GM19025 (cell line): ENCODE data around the gene PDE7B.

Source experiments
- ATAC-seq: cut with Tn5 transposase; IDR thresholded peaks from one replicate; pipeline ENCODE4 v1.9.1; 2021; ENCODE audit warnings: mild to moderate bottlenecking, low read depth, moderate library complexity; ENCODE audit not compliant: unreplicated experiment

Gene PDE7B

GRCh38 chr6:136059308-136059707 is 207.8 kb downstream of the PDE7B start:
- no peak for ATAC-seq

DNA sequence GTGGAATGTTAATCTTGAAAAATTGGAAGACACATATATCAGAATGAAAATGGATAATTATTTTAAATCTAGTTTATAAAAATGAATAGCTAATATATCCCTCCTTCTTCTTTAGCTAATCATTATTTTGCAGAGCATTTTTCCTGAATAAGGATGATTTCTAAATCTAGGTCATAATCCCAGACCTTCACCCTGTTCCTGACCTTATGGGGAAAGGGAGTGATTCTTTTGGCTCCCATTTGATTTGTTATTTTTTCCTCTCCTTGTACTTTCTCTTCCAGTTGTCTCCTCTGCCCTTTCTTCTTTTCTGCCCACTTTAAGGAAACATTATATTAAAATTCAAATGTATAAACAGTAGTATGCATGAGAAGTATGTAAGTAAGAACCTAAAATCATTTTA is 208.6 kb downstream of the PDE7B start:
- ATAC-seq, result no peak

GRCh38 chr6:136060759-136061158 is 209.3 kb downstream of the PDE7B start:
- no peak for ATAC-seq

GRCh38 chr6:136061701-136062100 is 210.2 kb downstream of the PDE7B start:
- no peak for ATAC-seq

DNA sequence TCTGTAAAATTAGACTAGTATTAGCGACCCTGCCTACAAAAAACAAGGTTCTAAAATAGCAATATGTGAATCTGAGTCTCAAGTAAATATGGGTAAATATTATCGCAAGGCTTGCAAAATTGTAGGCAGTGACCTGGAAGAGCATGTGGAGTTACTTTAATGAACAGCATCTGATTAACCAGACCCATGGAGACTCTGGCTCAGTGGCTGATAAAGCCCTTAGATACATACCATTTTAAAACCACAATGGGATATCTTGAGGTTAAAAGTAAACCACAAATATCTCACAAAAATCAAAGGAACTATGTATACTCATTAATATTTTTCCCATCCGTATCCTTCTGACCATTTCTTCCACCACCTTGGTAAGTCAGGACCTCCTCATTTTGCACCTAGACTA is 211.6 kb downstream of the PDE7B start:
- ATAC-seq, result no peak

- no peak for ATAC-seq
Observed at GRCh38 chr6:136066005-136066404, 214.5 kb downstream of the PDE7B start.

DNA sequence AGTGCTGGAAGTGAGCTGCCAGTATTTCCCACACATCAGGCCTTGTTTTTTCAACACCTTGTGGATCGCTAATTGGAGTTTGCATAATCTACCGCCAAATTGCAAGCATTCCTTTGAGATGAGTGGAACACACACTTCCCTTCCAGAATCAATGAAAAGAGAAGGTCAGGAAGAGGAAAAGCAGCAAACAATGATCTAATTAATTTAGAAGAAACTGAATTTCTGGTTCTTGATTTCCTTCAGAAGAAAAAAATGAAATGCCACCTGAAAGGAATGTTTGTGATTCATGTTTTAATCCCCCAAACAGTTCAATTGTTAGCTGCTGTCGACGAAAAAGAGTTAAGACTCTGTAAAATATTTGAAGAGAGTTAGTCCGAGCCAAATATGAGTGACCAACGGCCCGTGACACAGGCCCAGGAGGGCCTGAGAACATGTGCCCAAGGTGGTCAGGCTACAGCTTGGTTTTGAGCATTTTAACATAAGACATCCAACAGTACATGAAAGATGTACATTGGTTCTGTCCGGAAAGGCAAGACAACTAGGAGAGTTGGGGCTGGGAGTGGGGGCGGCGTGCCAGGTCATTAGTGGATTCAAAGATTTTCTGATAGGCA is 216.3 kb downstream of the PDE7B start:
- no peak for ATAC-seq

- ATAC-seq, result no peak
Observed at GRCh38 chr6:136069119-136069518, 217.6 kb downstream of the PDE7B start.

GRCh38 chr6:136070815-136071214 is 219.3 kb downstream of the PDE7B start:
- ATAC-seq, result no peak

DNA sequence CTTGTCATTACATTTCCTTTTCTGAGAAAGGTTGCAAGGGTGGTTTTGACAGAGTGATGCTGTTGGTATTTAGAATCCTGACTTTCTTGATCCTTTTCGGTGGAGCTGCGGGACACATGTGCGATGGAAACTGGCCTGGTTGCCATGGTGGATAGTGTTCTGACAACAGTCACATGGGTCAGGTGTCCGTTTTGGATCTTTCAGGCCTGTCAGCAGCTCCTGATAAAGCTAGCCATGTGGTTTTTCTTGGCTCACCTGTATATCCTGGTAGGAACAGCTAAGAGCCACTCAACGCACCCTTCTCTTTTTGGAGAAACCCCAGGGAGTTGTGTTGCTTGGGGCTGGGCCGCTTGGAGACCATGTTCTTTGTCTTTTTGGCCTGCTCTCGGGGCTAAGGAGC is 221.2 kb downstream of the PDE7B start:
- no peak for ATAC-seq

- ATAC-seq, result no peak
Observed at GRCh38 chr6:136073216-136073615, 221.7 kb downstream of the PDE7B start.

GRCh38 chr6:136076496-136076895 is 225.0 kb downstream of the PDE7B start:
- no peak for ATAC-seq

DNA sequence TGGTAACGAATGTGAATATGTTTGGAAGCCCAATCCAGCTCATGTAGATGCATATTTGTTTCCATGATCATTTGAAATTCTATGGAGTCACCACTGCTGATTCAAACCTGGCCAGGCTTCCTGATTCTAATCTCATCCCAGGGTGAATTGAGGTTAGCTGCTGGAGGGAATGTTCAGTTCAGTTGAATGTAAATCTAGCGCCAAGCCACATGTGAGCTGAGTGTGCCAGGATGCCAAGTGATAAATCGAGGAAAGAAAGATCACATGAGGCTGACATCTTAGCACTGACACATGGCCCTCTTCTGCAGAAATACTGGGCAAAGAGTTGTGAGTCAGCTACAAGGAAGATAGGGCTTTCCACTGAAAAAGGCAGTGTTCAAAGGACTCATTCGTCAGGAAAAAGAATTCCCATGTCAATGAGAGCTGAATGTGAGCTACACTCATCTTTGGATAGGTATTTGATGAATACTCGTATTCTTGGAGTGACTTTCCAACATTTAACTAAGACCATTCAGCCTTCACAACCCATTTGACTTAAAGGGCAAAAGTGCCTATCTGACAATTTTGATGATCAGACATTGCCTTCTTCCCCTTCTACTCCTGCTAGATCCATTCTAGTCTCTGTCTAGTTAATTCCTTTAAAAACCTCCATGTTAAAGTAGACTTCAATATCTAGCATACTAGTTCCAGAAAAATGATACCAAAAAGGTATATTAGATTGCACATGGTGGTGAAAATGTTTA is 226.5 kb downstream of the PDE7B start:
- ATAC-seq, result no peak

- no peak for ATAC-seq
Observed at GRCh38 chr6:136079701-136080565, 228.4 kb downstream of the PDE7B start.

- ATAC-seq, result no peak
Observed at GRCh38 chr6:136083540-136083939, 232.0 kb downstream of the PDE7B start.

GRCh38 chr6:136084403-136084802 is 232.9 kb downstream of the PDE7B start:
- no peak for ATAC-seq

GRCh38 chr6:136085370-136086115 is 234.0 kb downstream of the PDE7B start:
- no peak for ATAC-seq

GRCh38 chr6:136086686-136087085 is 235.2 kb downstream of the PDE7B start:
- no peak for ATAC-seq

DNA sequence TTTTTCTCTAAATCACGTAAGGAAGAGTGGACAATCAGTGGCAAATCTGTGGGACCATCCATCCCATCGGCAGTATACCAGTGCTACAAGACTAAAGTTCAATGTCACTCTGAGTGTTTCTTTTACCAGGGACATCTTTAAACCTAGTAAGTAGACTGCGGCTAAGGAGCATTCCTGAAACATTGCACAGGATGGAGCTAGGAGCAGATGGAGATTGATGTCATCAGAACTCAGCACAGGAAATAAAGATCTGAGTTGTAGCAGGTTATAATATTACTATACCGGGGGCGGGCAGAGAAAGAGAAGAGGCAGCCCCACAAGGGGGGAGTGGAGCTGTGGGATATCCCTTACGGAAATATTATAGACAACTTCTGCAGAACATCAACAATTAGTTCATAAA is 236.5 kb downstream of the PDE7B start:
- no peak for ATAC-seq

DNA sequence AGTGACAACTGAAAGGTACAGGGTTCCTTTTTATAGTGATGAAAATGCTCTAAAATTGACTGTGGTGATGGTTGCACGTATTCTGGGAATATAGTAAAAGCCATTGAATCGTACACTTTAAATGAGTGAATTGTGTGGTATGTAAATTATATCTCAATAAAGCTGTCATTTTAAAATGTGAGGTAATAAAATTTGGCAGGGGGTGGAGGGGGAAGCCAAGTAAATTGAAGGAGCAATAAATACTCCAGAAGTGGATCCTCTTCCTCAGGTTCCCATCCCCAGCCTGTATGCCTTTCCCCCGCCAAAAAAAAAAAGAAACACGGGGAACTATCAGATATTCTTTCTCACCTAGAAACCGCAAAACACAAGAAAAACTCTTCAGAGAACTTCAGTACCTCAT is 237.2 kb downstream of the PDE7B start:
- no peak for ATAC-seq

GRCh38 chr6:136089876-136090275 is 238.4 kb downstream of the PDE7B start:
- ATAC-seq, result no peak
